Measurements from ENCODE around the gene OGDH.
"Not testable (repeated sequence)": the region's sequence is repeated elsewhere in the genome, so short reads cannot be mapped to it uniquely, and the experiment has no call there.

OGDH gene

GRCh38 chr7:44606341-44607140 is at the start of gene OGDH:
Gene OGDH, plus strand, starts transcription at chr7:44606627. Its CDS starts 17,717 bp downstream, at chr7:44624344.
- DNase-seq: peak; percentile 99

- DNase-seq: no peak
These were observed 48.9 kb upstream of the OGDH start for GRCh38 chr7:44557485-44557884.

GRCh38 chr7:44559485-44559884 is 46.9 kb upstream of the OGDH start:
- DNase-seq: no peak

GRCh38 chr7:44561481-44561880 is 44.9 kb upstream of the OGDH start:
- no peak for DNase-seq

GRCh38 chr7:44561962-44562621 is 44.3 kb upstream of the OGDH start:
- no peak for DNase-seq

- not testable (repeated sequence) for DNase-seq
These were observed 43.8 kb upstream of the OGDH start for GRCh38 chr7:44562622-44562962.

- DNase-seq: no peak
These were observed 43.2 kb upstream of the OGDH start for GRCh38 chr7:44563171-44563679.

- DNase-seq: no peak
These were observed 41.8 kb upstream of the OGDH start for GRCh38 chr7:44564606-44565005.

GRCh38 chr7:44565097-44565794 is 41.2 kb upstream of the OGDH start:
- DNase-seq: peak; percentile 45

GRCh38 chr7:44565795-44566559 is 40.5 kb upstream of the OGDH start:
- no peak for DNase-seq

GRCh38 chr7:44566680-44567079 is 39.7 kb upstream of the OGDH start:
- no peak for DNase-seq

- DNase-seq: no peak
These were observed 38.5 kb upstream of the OGDH start for GRCh38 chr7:44567884-44568283.

GRCh38 chr7:44568771-44569560 is 37.5 kb upstream of the OGDH start:
- no peak for DNase-seq

- DNase-seq: no peak
These were observed 36.5 kb upstream of the OGDH start for GRCh38 chr7:44569959-44570358.

GRCh38 chr7:44572771-44573170 is 33.7 kb upstream of the OGDH start:
- DNase-seq: no peak

GRCh38 chr7:44573464-44574286 is 32.8 kb upstream of the OGDH start, which contains the start of gene DDX56:
Gene DDX56, minus strand, starts transcription at chr7:44573908. Its CDS starts 13 bp downstream, at chr7:44573895.
- DNase-seq: peak; percentile 86

GRCh38 chr7:44574287-44574872 is 32.0 kb upstream of the OGDH start:
- DNase-seq: no peak

GRCh38 chr7:44575054-44575453 is 31.4 kb upstream of the OGDH start:
- DNase-seq: no peak

GRCh38 chr7:44576228-44576627 is 30.2 kb upstream of the OGDH start:
- no peak for DNase-seq

All from activated CD4-positive, alpha-beta T cell treated with anti-CD3 and anti-CD28 coated beads for 1 hour (primary cell).